Renal cortical epithelial cell (primary cell): ENCODE data around the gene PROC. TPM values are rescaled to one million over a fixed set of nuclear protein-coding genes. Genes with fewer than 3 reads are reported as not detected.
"Not testable (repeated sequence)": the region's sequence is repeated elsewhere in the genome, so short reads cannot be mapped to it uniquely, and the experiment has no call there.

Experiments used
- DNase-seq: peaks from one replicate; pipeline ENCODE4 v3.0.0-alpha.2; 2011; ENCODE audit warnings: low read depth
- total RNA-seq: library from RNA; depleted of rRNA; stranded (reverse); fragments of >200 nt; gene quantifications from 2 replicates; pipeline ENCODE4 v1.2.3, GENCODE V29; 2014

Gene PROC
- total RNA-seq, 1 donor from 2014 or later: 0.25 TPM

GRCh38 chr2:127426501-127427354 lies 8.5 kb downstream of the PROC start:
- no peak for DNase-seq

- no peak for DNase-seq
Measured at GRCh38 chr2:127427376-127428056, 9.3 kb downstream of the PROC start.

DNA sequence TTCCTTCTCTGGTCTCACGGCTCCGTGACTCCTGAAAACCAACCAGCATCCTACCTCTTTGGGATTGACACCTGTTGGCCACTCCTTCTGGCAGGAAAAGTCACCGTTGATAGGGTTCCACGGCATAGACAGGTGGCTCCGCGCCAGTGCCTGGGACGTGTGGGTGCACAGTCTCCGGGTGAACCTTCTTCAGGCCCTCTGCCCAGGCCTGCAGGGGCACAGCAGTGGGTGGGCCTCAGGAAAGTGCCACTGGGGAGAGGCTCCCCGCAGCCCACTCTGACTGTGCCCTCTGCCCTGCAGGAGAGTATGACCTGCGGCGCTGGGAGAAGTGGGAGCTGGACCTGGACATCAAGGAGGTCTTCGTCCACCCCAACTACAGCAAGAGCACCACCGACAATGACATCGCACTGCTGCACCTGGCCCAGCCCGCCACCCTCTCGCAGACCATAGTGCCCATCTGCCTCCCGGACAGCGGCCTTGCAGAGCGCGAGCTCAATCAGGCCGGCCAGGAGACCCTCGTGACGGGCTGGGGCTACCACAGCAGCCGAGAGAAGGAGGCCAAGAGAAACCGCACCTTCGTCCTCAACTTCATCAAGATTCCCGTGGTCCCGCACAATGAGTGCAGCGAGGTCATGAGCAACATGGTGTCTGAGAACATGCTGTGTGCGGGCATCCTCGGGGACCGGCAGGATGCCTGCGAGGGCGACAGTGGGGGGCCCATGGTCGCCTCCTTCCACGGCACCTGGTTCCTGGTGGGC lies 10.0 kb downstream of the PROC start:
- DNase-seq: no peak

- no peak for DNase-seq
Measured at GRCh38 chr2:127428815-127429109, 10.5 kb downstream of the PROC start.

GRCh38 chr2:127429291-127429690 lies 11.1 kb downstream of the PROC start:
- DNase-seq: no peak

DNA sequence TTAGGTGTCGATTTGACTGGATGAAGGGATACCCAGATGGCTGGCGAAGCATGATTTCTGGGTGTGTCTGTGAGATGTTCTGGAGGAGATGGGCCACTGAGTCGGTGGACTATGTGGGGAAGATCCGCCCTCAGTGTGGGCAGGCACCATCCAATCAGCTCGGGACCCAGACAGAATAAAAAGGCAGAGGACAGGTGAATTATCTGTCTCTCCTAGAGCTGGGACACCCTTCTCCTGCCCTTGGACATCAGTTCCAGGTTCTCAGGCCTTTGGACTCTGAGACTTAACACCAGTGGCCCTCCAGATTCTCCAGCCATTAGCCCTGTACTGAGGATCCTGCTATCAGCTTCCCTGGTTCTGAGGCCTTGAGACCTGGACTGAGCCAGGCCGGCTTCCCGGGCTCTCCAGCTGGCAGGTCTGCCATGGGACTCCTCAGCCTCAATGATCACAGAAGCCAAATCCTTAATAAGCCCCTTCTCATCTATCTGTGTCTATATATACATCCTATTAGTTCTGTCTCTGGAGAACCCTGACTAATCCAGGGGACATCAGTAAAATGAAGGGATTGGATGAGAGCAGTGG lies 11.7 kb downstream of the PROC start:
- DNase-seq: no peak

DNA sequence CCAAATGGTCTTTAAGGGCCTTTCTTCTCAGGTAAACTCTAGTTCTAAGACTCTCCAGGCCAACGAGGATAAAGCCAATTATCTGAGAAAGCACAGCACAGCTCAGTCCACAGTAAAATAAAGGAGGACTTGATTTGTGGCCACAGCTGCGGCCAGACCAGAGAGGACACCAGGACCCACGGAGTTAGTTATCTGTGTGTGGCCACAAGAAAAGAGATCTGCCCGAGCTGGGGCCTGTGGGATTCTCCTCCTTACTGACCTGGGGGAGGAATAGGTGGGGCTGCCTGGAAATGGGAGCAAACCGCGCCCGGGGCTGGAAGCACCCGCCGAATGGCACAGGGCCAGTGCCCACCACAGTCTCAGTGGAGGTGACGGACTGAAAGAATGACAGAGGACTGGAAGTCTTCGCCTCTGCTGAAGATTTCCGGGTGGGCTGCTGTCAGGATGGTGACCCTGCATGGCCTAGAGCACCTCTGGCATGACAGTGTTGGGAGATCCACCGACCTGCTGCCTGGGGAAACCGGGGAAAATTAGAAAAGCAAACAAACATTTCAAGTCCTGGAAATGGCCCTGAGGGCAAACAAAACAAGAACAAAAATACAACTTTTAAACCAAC lies 13.3 kb downstream of the PROC start:
- DNase-seq: no peak

GRCh38 chr2:127434515-127434914 lies 16.3 kb downstream of the PROC start:
- no peak for DNase-seq

- DNase-seq: no peak
Measured at GRCh38 chr2:127437056-127437455, 18.8 kb downstream of the PROC start.

- DNase-seq: no peak
Measured at GRCh38 chr2:127437781-127438726, 19.8 kb downstream of the PROC start.

GRCh38 chr2:127439343-127439742 lies 21.1 kb downstream of the PROC start:
- DNase-seq: no peak

GRCh38 chr2:127448526-127448925 lies 30.3 kb downstream of the PROC start:
- DNase-seq: no peak

DNA sequence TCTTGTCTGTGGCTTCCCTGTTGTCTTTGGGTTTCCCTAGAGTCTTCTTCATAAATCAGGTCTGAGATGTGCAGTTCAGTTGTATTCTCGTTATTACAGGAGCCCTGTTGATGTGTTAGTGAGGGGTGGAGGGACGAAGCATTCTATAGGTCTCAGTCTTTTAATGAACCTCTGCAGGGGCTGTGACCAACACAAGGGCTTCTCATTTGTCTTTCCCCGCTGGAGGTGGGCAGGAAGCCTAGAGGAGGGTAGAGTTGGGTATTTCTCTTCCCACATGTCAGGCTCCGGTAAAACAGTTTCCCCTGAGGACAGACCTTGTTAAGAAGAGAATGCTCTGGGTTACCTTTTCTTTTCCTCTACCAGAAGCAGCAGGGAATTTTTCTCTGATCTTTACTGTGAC lies 31.2 kb downstream of the PROC start:
- no peak for DNase-seq

DNA sequence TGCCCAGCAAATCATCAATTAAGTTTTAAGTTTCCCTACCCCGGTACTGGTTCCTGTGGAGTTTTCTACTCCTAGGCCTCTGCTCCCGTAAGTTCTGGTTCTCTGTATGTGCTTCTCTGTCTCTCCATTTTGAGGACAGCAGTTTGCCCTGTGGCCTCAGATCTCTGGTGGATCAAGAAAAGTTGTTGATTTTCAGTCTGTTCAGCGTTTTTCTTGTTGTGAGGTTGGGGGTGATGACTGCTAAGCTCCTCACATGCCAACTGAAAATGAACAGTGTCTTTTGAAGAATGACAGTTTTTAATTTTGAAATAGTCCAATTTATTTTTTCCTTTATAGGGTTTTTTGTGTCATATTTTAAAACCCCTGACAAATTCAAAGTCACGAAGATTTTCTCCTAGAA lies 31.7 kb downstream of the PROC start:
- DNase-seq: no peak

DNA sequence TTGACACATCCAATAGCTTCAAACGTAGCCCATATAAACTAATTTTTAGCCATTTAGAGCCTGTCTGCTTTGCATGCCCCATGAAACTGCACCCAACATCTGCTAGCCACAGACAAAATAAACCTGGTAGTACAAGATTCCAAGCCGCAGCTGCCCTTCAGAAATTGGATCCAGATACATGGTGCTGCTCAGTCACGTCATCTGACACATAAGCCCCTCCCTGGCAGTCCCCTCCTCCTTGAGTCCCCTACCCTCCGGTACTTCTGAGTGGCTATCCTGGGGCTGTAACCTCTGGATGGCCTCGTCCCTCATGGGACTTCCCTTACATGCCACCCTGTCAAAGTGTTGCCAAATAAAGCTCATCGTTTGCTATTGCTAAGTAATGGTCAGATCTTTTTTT lies 33.8 kb downstream of the PROC start:
- no peak for DNase-seq

GRCh38 chr2:127452423-127452822 lies 34.2 kb downstream of the PROC start:
- not testable (repeated sequence) for DNase-seq

DNA sequence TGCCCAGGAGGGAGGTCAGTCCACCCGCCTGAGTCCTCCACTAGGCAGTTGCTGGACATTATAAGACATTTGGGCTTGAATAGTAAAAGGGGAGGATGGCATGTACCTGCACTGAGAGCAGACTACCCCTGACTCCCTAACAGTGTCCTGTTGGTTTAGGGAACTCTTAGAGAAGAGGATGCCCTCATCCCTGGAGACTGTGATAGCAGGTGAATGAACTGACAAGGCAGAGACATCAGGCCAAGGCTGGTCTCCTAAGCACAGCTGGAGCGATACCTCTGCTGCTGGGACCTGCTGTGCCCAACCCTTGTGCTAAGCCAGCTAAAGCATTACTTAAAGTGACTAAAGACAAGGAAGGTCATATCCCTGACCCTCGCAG lies 34.8 kb downstream of the PROC start:
- DNase-seq: no peak

- DNase-seq: no peak
Measured at GRCh38 chr2:127453392-127454171, 35.4 kb downstream of the PROC start.

DNA sequence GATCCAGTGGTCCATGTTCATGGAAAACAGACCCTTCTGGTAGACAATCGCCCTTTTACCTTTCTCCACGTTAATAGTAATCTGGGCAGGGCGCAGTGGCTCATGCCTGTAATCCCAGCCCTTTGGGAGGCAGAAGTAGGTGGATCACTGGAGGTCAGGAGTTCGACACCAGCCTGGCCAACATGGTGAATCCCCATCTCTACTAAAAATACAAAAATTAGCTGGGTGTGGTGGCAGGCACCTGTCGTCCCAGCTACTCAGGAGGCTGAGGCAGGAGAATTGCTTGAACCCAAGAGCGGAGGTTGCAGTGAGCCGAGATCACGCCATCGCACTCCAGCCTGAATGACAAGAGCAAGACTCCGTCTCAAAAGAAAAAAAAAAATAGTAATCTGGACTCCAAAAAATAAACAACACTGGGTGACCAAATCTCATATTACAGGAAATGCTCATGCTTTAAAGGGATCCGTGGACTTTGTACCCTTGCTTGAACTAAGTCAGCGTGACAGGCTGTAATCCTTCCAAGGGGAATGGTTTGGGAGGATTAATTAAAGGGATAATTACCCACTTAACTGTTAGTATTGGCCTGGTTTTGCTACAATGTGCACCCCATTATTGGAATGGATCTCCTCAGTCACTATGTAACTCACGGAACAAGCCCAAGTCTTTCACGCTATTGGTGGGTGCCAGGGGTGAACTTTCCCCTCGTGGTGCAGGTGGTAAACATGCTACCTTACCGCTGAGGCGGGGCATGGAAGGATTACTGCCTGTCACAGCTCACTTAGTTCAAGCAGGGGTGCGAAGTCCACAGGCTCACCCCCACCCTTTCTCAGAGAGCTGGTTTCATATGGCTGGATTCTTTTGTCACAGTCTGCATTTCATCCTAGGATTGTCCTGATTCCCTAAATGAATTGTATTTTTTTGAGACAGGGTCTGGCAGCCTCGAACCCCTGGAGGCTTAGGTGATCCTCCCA lies 36.7 kb downstream of the PROC start:
- DNase-seq: peak; percentile 86
